OCI-LY3 (cell line): ENCODE data around the gene AUTS2.

Experiments
- H2AFZ ChIP-seq: fragments of 200-600, 300-600 bp; shearing (Covaris generic); 2 replicates; pipeline ENCODE4 v1.6.0; 2014; ENCODE audit warnings: antibody characterized with exemption, low read depth, low read length
- H3K27ac ChIP-seq: fragments of 200-600, 300-600 bp; sonication (generic); 2 replicates; pipeline ENCODE4 v1.5.1; 2014; ENCODE audit warnings: mild to moderate bottlenecking, low read length, moderate library complexity, mixed read lengths
- H3K27me3 ChIP-seq: fragments of 200-600, 300-600 bp; sonication (generic); 2 replicates; pipeline ENCODE4 v1.6.1; 2014; ENCODE audit warnings: low read depth, low read length, mixed read lengths
- H3K36me3 ChIP-seq: fragments of 200-600, 300-600 bp; sonication (generic); replicated peaks from 2 replicates; pipeline ENCODE3; 2014; ENCODE audit warnings: low read depth, low read length, mixed read lengths
- H3K4me1 ChIP-seq: fragments of 300-600, 200-600 bp; sonication (generic); 2 replicates; pipeline ENCODE4 v1.6.1; 2014; ENCODE audit warnings: low read length, mixed read lengths
- H3K4me2 ChIP-seq: fragments of 200-600, 300-600 bp; sonication (generic); 2 replicates; pipeline ENCODE4 v1.6.1; 2014; ENCODE audit warnings: low read length, mixed read lengths
- H3K4me3 ChIP-seq: fragments of 300-600, 200-600 bp; sonication (generic); 2 replicates; pipeline ENCODE4 v1.5.1; 2014; ENCODE audit warnings: antibody characterized with exemption, mild to moderate bottlenecking, low read length, moderate library complexity
- H3K79me2 ChIP-seq: fragments of 300-600, 200-600 bp; shearing (Covaris generic); 2 replicates; pipeline ENCODE4 v1.6.1; 2014; ENCODE audit warnings: mild to moderate bottlenecking, low read length, mixed read lengths
- H3K9ac ChIP-seq: fragments of 300-600, 200-600 bp; shearing (Covaris generic); 2 replicates; pipeline ENCODE4 v1.6.0; 2014; ENCODE audit warnings: mild to moderate bottlenecking, low read length, moderate library complexity
- H3K9me3 ChIP-seq: fragments of 200-600, 300-600 bp; shearing (Covaris generic); 2 replicates; pipeline ENCODE4 v1.6.1; 2014; ENCODE audit warnings: low read length, mixed read lengths; ENCODE audit not compliant: insufficient read depth
- H4K20me1 ChIP-seq: fragments of 200-600, 300-600 bp; sonication (generic); 2 replicates; pipeline ENCODE4 v1.6.1; 2016; ENCODE audit warnings: low read length, mixed read lengths; ENCODE audit not compliant: insufficient read depth
- EZH2phosphoT487 ChIP-seq: fragments of 200-600 bp; shearing (Covaris generic); IDR thresholded peaks from 2 replicates; pipeline ENCODE4 v1.6.1; 2018; ENCODE audit warnings: antibody characterized with exemption, mixed run types, low read depth
- TF ChIP-seq, protein P1 (sequence below): fragments of 200-600, 300-600 bp; sonication (generic); IDR thresholded peaks from 2 replicates; pipeline ENCODE4 v1.5.1; 2014; ENCODE audit warnings: antibody characterized with exemption, low read length, low read depth

Gene AUTS2

DNA sequence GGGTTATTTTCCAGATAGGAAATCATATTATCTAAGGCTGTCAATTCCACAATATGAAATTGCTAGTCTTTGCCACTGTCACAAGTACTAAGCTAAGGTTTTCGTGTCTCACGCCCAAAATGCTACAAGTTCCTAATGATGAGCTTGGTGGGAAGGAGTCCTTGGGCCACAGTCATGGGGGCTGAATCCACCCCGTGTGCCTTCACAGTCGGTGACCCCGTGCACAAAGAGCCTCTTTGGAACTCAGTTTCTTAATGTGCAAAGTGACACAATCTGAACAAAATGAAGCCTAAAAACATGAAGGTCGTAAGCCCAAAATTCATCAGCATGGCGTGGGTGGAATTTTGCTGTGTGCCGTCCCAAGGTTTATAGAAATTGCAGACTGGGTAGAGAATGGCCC is 1196.7 kb downstream of the AUTS2 start:
- H3K9me3 ChIP-seq, result peaks cover under 1% of the 10 kb centered on the region; the same call in 1 of the 2 replicates
- TF ChIP-seq, protein P1, sequence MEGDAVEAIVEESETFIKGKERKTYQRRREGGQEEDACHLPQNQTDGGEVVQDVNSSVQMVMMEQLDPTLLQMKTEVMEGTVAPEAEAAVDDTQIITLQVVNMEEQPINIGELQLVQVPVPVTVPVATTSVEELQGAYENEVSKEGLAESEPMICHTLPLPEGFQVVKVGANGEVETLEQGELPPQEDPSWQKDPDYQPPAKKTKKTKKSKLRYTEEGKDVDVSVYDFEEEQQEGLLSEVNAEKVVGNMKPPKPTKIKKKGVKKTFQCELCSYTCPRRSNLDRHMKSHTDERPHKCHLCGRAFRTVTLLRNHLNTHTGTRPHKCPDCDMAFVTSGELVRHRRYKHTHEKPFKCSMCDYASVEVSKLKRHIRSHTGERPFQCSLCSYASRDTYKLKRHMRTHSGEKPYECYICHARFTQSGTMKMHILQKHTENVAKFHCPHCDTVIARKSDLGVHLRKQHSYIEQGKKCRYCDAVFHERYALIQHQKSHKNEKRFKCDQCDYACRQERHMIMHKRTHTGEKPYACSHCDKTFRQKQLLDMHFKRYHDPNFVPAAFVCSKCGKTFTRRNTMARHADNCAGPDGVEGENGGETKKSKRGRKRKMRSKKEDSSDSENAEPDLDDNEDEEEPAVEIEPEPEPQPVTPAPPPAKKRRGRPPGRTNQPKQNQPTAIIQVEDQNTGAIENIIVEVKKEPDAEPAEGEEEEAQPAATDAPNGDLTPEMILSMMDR, result no peak
- no peak for TF ChIP-seq EZH2phosphoT487
- no peaks in the 10 kb centered on the region for H4K20me1 ChIP-seq

DNA sequence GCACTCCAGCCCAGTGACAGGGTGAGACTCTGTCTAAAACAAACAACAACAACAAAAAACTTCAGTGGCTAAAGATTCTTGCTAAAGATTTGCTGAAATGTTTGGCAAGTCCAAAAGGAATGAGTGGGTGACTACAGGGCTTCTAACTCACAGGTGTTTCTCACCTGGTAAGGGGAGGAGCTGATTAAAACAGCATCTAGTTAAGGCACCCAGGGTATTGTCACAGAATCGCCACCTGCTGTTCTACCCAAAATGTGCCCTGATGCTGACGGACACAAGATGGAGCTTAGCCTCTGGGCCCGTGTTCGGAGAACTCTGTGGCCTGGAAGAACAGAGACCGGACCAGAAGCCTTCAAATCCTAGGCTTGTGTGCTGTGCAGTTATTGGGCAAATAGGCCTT is 1197.7 kb downstream of the AUTS2 start:
- Histone ChIP-seq H3K4me2 (no peak overlapping the region), H3K4me3 (no peak overlapping the region), H3K9ac (no peak overlapping the region), H3K36me3 (no peaks in the 10 kb centered on the region), H3K4me1 (no peaks in the 10 kb centered on the region), H4K20me1 (no peaks in the 10 kb centered on the region), H3K27me3 (no peaks in the 10 kb centered on the region), H3K27ac (no peak overlapping the region), H3K9me3 (peaks cover 3% of the 10 kb centered on the region; the same call in 1 of the 2 replicates), H2AFZ (no peak overlapping the region), H3K79me2 (no peaks in the 10 kb centered on the region)
- TF ChIP-seq EZH2phosphoT487, result no peak
- TF ChIP-seq, protein P1, result no peak

More for the DNA sequence above, 1196.7 kb downstream of the AUTS2 start:
- Histone ChIP-seq H3K27me3 (no peaks in the 10 kb centered on the region), H3K9ac (no peak overlapping the region), H3K36me3 (no peaks in the 10 kb centered on the region), H3K4me2 (no peak overlapping the region), H3K4me1 (no peaks in the 10 kb centered on the region), H3K27ac (no peak overlapping the region), H2AFZ (no peak overlapping the region), H3K4me3 (no peak overlapping the region), H3K79me2 (no peaks in the 10 kb centered on the region)

DNA sequence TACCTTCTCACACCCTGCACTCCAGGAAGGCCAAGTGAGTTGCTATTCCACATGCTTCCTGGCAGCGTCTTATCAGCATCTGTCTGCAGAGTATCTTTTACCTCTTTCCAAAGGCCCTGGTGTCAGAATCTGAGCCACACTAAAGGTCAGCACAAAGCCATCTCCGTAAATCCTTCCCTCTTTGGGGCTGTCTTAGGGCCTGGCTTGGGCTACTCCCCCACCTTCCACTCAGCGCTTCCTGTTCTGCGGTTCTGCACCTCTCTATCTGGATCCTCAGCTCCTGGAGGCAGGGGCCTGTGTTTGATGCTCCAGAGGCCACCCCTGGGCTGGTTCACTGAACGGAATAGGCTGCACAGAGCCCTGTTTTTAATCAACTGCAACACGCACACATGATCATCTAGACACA is 1198.8 kb downstream of the AUTS2 start:
- Histone ChIP-seq H3K9ac (no peak overlapping the region), H3K4me2 (no peak overlapping the region), H3K27ac (no peak overlapping the region), H2AFZ (no peak overlapping the region), H3K79me2 (no peaks in the 10 kb centered on the region), H3K4me1 (no peaks in the 10 kb centered on the region), H4K20me1 (no peaks in the 10 kb centered on the region), H3K27me3 (no peaks in the 10 kb centered on the region), H3K36me3 (no peaks in the 10 kb centered on the region), H3K4me3 (no peak overlapping the region), H3K9me3 (peaks cover 3% of the 10 kb centered on the region; the same call in 1 of the 2 replicates)
- TF ChIP-seq EZH2phosphoT487, result no peak
- TF ChIP-seq, protein P1, result no peak

DNA sequence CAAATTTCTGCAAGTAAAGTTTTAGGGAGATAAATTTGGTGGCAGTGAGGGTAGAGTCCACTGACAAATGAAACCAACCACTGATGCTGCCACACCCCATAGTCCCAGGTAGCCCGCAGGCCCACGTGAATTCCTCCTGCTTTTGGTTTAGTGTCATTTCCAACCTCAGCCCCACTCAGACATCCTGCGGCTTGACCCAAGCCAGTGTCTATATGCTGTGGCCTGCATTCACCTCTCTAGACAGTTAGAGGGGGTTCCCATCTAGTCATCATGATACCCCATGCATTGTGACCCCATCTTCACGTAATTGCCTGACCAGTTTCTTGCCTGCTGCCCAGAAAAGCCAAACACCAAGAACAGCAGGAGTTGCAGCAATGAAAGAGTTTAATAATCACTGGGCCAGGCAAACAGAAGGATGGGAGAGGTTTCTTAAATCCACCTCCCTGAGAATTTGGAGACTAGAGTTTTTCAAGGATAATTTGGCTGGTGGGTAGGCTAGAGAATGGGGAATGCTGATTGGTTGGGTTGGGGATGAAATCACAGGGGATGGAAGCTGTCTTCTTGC is 1201.6 kb downstream of the AUTS2 start:
- Histone ChIP-seq H3K27me3 (no peaks in the 10 kb centered on the region), H2AFZ (no peak overlapping the region), H3K4me3 (no peak overlapping the region), H3K36me3 (no peaks in the 10 kb centered on the region), H3K79me2 (no peaks in the 10 kb centered on the region), H3K4me2 (no peak overlapping the region), H3K4me1 (no peaks in the 10 kb centered on the region), H3K9ac (no peak overlapping the region), H4K20me1 (no peaks in the 10 kb centered on the region), H3K27ac (no peak overlapping the region), H3K9me3 (peaks cover 3% of the 10 kb centered on the region; the same call in 1 of the 2 replicates)
- TF ChIP-seq, protein P1, result no peak
- no peak for TF ChIP-seq EZH2phosphoT487
